ENCODE results near the gene PSMA7.

DNA sequence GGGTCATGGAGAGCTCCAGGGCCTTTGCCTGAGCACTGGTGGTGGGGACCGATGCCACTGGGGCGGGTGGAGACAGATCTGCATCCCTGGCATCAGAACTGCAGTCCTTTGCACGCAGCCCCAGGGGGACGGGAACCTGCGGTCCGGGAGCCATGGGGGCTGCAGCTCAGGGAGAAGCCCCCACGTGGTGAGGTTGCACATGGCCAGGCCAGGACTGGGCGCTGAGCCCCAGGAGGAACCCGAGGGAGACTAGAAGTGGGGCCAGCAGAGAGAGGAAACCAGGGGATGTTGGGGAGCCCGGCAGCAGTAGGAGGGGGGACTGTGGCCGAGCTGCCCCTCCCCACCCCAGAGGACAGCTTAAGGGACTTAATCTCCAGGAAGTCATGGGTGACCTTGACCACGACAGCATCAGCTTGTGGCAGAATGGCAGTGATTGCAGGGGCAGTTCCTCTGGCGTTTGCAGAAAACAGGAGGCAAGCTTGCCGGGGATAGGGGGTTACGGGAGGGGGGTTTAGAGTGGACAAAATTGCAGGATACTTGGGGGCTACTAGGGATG lies 38.9 kb downstream of the PSMA7 start:
- TF ChIP-seq, protein P1, sequence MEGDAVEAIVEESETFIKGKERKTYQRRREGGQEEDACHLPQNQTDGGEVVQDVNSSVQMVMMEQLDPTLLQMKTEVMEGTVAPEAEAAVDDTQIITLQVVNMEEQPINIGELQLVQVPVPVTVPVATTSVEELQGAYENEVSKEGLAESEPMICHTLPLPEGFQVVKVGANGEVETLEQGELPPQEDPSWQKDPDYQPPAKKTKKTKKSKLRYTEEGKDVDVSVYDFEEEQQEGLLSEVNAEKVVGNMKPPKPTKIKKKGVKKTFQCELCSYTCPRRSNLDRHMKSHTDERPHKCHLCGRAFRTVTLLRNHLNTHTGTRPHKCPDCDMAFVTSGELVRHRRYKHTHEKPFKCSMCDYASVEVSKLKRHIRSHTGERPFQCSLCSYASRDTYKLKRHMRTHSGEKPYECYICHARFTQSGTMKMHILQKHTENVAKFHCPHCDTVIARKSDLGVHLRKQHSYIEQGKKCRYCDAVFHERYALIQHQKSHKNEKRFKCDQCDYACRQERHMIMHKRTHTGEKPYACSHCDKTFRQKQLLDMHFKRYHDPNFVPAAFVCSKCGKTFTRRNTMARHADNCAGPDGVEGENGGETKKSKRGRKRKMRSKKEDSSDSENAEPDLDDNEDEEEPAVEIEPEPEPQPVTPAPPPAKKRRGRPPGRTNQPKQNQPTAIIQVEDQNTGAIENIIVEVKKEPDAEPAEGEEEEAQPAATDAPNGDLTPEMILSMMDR (IDR thresholded peaks at IDR 0.05): no peak
- no peak for TF ChIP-seq POLR2A (IDR thresholded peaks at IDR 0.05)
- no peak for TF ChIP-seq EP300 (IDR thresholded peaks at IDR 0.05)

Measured in ovary (tissue), 3 donors.